IPS-NIHi7 (cell line): Measurements from ENCODE around the gene PTPN6.

Experiments
- DNase-seq: peaks from one replicate; pipeline ENCODE4 v3.0.0; 2012; ENCODE audit warnings: mixed read lengths; ENCODE audit errors: extremely low spot score

Gene PTPN6

DNA sequence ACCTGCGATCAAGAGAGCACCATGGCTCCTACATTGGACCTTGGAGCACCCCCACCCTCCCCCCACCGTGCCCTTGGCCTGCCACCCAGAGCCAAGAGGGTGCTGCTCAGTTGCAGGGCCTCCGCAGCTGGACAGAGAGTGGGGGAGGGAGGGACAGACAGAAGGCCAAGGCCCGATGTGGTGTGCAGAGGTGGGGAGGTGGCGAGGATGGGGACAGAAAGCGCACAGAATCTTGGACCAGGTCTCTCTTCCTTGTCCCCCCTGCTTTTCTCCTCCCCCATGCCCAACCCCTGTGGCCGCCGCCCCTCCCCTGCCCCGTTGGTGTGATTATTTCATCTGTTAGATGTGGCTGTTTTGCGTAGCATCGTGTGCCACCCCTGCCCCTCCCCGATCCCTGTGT lies 9.4 kb upstream of the PTPN6 start:
- DNase-seq, result no peak

- DNase-seq, result no peak
Observed at GRCh38 chr12:6942331-6942665, 8.9 kb upstream of the PTPN6 start.

GRCh38 chr12:6943389-6943721 lies 7.8 kb upstream of the PTPN6 start:
- peak; percentile 83 for DNase-seq

- peak; percentile 67 for DNase-seq
Observed at GRCh38 chr12:6943722-6944380, 7.3 kb upstream of the PTPN6 start, which contains the start of the genes C12orf57 and RNU7-1. TSS of gene C12orf57 (plus strand) at chr12:6944022. CDS start at chr12:6944122, 100 bp downstream. TSS of gene RNU7-1 (plus strand) at chr12:6943816.

DNA sequence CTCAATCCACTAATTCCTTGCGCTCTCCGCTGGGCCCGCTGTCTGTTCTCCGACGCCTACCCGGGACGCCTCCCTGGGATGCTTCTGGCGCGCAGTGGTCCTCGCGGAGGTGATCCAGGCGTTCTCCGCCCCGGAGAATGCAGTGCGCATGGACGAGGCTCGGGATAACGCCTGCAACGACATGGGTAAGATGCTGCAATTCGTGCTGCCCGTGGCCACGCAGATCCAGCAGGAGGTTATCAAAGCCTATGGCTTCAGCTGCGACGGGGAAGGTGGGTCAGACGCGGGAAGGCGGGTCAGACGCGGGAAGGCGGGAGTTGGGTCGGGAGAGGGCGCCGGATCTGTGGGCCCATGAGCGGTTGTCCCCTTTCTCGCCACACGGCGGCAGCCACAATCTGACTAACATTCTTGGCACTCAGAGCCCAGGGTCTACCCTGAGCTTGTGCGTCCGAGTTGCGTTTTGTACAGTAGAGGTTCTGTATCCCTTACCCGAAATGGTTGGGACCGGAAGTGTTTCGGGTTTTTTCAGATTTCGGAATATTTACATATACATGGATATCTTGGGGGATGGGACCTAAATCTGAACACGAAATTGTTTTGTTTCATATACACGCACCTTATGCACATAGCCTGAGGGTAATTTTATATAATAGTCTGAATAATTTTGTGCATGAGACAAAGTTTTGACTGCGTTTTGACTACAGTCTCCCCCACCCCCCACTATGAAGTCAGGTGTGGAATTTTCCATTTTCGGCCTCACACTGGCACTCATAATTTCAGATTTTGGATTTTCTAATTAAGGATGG lies 6.6 kb upstream of the PTPN6 start:
- peak; percentile 80 for DNase-seq

DNA sequence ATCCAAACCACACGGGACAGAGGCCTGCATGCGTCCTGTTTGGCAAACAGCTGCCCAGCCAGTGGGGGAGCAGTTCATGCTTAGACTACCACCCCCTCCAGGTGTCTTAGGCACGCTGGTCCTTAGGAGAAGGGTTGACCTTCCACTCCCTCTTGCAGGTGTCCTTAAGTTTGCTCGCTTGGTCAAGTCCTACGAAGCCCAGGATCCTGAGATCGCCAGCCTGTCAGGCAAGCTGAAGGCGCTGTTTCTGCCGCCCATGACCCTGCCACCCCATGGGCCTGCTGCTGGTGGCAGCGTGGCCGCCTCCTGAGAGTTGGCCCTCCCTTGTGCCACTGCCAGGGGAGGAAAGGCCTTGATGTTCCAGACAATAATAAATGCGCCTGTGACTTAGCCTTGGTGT lies 5.5 kb upstream of the PTPN6 start:
- DNase-seq, result no peak

- peak; percentile 94 for DNase-seq
Observed at GRCh38 chr12:6946033-6946919, 4.9 kb upstream of the PTPN6 start.

DNA sequence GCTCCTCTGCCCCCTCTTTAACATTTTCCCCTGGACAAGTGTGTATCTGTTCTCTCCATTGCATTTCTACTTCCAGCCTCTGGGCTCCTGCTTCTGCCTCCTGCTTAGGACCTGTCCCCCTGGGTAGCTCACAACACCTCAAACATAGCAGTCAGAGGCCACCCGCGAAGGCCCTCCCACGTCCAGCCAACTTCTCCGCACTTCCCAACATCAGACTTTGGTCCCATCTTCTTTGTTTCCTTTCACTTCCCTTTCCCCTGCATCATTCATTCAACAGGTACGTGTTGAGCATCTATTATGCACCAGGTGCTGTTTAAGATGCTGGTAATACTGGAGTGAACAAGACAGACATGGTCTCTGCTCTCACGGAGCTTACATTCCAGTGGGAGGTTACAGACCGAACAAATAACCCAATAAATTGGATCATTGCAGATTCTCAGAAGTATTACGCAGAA lies 4.2 kb upstream of the PTPN6 start:
- no peak for DNase-seq

DNA sequence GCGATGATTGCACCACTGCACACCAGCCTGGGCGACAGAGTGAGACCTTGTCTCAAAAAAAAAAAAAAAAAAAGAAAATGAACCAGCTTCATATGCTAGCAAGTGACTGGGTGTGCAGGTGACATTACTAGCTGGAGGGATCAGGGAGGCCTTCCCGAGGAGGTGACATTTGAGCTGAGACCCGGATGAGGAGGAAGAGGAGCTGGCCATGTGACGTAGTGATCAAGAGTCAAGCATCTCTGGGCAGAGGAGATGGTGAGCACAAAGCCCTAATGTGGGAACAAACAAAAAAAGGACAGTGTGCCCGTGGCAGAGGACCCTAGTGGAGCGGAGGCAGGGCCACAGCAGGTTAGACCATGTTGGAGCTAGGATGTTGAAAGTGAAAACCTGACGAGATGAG lies 3.5 kb upstream of the PTPN6 start:
- no peak for DNase-seq

DNA sequence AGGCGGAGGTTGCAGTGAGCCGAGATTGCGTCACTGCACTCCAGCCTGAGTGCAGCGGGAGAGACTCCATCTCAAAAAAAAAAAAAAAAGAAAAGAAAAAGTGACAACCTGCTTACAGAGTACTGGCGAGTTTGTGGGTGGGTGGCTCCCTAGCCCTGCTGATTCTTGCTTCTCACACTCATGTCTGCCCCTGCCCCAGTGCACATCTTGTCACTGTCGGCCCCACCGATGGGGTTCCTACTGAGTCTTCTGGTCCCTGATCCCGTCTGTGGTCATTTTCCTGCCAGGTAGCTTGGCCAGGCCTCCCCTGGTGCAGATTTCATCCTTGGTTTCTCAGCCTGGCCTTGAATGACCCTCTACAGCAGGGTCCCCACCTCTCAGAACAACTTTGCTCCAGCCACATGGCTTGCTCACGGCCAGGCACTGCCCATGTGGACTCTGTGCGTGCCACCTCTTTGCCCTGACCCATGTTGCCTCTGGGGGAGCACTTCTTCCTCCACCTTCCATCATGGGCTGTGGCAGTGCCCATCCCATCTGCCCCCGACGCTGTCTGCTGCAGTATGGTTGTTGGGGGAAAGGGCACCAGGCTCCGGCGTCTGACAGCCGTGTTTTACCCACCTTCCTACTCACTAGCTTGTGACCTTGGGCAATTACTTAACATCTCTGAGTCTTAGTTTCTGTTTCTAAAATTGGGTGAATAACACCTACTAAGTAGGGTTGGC lies 2.1 kb upstream of the PTPN6 start:
- no peak for DNase-seq

DNA sequence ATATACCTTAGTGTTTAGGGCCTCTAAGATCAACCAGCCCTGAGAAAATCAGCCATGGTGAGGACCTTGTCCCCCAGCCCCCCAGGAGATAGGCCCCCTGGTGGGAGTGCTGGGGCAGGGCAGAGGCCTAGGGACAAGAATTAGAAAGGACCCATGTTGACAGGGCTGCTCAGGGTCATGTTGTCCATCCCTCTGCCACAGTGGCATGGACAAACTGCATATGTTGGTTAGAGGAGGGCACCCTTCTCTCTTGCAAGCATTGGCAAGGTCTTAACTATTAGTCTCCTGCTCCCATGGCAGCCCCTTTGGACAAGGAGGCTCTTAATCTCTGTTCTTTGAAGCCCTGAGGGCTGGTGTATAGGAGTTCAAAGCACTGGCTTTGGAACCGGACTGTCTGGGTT lies 755 bp upstream of the PTPN6 start:
- DNase-seq, result no peak

DNA sequence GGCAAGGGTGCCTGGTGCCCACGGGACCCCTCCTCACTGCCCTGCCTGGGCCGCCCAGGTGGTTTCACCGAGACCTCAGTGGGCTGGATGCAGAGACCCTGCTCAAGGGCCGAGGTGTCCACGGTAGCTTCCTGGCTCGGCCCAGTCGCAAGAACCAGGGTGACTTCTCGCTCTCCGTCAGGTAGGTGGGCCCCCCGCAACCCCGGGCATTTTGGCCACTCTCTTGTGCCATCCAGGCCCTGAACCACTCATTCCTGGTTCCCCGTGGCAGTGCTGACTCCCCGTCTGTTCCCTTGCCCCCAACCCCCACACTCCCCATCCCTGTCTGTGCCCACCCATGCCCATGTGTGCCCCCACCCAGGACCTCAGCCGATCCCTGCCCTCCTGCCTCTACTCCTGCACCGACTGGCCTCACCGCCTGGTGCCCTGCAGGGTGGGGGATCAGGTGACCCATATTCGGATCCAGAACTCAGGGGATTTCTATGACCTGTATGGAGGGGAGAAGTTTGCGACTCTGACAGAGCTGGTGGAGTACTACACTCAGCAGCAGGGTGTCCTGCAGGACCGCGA lies 480 bp downstream of the PTPN6 start:
- DNase-seq, result no peak

- DNase-seq, result no peak
Observed at GRCh38 chr12:6952121-6952862, 1.1 kb downstream of the PTPN6 start.

DNA sequence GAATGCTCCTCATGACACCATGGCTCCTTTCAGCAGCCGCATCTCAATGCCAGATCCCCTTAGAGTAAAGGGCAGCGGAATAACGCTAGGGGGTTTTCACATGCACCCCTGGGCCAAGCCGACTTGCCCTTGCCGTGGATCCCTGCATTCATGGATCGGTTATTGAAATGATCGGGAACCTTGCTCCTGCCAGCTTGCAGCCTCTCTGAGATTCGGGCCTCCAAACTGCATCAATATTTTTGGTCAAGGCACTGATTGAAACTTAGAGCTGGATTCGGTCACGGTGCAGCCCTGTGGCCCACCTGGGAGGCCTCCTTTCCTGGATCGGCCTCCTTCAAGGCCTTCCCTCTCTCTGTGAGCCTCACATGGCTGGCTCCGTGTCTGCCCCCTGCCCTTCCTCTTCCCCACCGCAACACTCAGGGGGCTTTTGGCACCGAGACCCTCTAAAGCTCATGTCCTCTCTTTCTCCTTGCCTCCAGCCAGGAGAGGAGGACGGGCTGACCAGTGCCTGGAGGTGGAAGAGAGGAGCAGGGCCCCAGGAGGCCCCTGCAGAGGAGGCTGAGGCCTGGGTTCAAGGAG lies 1.8 kb downstream of the PTPN6 start:
- DNase-seq, result no peak

- no peak for DNase-seq
Observed at GRCh38 chr12:6953442-6954315, 2.5 kb downstream of the PTPN6 start.

DNA sequence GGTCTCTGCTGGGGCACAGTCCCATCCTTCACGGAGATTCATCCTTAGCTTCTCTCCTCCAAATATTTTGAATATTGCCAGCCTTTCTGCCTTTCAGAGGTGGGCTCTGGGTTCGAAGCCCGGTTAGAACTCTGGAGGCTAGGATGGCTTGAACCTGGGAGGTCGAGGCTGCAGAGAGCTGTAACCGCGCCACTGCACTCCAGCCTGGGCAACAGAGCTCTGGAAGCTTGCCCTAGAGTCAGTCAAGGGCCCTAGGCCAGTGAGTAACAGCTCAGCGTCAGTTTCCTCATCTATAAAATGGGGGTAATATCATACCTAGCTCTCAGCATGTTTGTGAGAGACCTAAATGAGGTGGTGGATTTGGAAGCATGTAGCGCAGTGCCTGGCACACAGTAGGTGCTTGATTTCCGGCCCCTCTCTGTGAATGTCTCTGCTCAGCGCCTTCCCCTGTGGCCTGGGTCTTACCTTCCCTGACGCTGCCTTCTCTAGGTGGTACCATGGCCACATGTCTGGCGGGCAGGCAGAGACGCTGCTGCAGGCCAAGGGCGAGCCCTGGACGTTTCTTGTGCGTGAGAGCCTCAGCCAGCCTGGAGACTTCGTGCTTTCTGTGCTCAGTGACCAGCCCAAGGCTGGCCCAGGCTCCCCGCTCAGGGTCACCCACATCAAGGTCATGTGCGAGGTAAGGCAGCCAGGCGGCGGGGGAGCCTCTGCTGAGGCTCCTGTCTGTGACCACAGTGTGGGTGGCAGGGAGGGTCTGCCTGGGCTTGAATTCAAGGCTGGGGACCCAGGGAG lies 3.4 kb downstream of the PTPN6 start:
- DNase-seq, result no peak

DNA sequence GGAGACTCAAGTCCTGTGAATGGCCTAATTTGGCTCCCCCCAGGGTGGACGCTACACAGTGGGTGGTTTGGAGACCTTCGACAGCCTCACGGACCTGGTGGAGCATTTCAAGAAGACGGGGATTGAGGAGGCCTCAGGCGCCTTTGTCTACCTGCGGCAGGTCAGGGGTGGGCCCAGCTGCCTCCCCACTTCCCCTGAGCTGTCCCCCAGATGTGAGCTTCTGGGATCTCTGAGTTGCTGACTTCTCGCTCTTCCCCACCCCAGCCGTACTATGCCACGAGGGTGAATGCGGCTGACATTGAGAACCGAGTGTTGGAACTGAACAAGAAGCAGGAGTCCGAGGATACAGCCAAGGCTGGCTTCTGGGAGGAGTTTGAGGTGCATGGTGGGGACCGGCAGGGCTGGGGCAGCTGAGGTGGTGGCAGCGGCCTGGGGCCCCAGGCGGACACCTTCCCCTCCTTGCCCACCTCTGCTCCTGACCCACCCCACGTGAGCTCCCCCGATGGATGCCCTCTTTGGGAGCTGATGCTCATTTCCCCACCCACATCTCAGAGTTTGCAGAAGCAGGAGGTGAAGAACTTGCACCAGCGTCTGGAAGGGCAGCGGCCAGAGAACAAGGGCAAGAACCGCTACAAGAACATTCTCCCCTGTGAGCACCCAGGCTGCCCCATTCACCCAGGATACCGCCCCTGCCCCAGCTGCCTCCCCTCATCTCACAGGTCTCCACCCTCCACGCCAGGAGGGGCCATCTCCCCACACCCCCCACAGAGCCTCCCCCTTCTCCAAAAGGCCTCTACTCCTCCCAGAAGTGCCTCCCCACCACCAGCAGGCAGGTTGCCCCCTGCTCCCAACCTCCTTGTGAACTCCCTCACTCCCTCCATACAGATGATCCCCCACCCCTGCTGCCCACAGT lies 4.2 kb downstream of the PTPN6 start:
- DNase-seq, result no peak
